ENCODE data around the gene LIG4.
"Not testable (repeated sequence)": the region's sequence is repeated elsewhere in the genome, so short reads cannot be mapped to it uniquely, and the experiment has no call there.

LIG4 gene

GRCh38 chr13:108215436-108215835, at the start of gene LIG4:
Gene LIG4 (minus strand): TSS chr13:108215536. CDS start chr13:108211268, 4,268 bp downstream.
- peak; percentile 93 for DNase-seq

GRCh38 chr13:108263621-108264355, 48.5 kb upstream of the LIG4 start:
- no peak for DNase-seq

GRCh38 chr13:108257248-108257647, 41.9 kb upstream of the LIG4 start:
- no peak for DNase-seq

- DNase-seq = no peak
These were observed 33.8 kb upstream of the LIG4 start for GRCh38 chr13:108249150-108249549.

- DNase-seq = no peak
These were observed 15.0 kb upstream of the LIG4 start for GRCh38 chr13:108230377-108230776.

GRCh38 chr13:108227651-108228272, 12.4 kb upstream of the LIG4 start:
- peak; percentile 67 for DNase-seq

GRCh38 chr13:108226184-108226583, 10.8 kb upstream of the LIG4 start:
- DNase-seq = no peak

- peak; percentile 26 for DNase-seq
These were observed 10.1 kb upstream of the LIG4 start for GRCh38 chr13:108225440-108225839.

GRCh38 chr13:108223687-108224503, 8.6 kb upstream of the LIG4 start:
- DNase-seq = no peak

GRCh38 chr13:108220041-108220440, 4.7 kb upstream of the LIG4 start:
- peak; percentile 35 for DNase-seq

- DNase-seq = peak; percentile 92
These were observed 3.0 kb upstream of the LIG4 start, which contains the start of gene ABHD13 for GRCh38 chr13:108218044-108218974. Gene ABHD13 (plus strand): TSS chr13:108218392. CDS start chr13:108229219, 10,827 bp downstream.

- DNase-seq = not testable (repeated sequence)
These were observed 2.1 kb upstream of the LIG4 start for GRCh38 chr13:108217307-108218043.

GRCh38 chr13:108214441-108215271, 680 bp downstream of the LIG4 start:
- no peak for DNase-seq

GRCh38 chr13:108213946-108214345, 1.4 kb downstream of the LIG4 start:
- DNase-seq = no peak

GRCh38 chr13:108212886-108213285, 2.5 kb downstream of the LIG4 start:
- DNase-seq = no peak

- no peak for DNase-seq
These were observed 4.8 kb downstream of the LIG4 start for GRCh38 chr13:108210551-108210950.

- no peak for DNase-seq
These were observed 14.4 kb downstream of the LIG4 start for GRCh38 chr13:108200781-108201398.

GRCh38 chr13:108195861-108196260, 19.5 kb downstream of the LIG4 start:
- no peak for DNase-seq

GRCh38 chr13:108195146-108195545, 20.2 kb downstream of the LIG4 start:
- no peak for DNase-seq

- DNase-seq = no peak
These were observed 20.9 kb downstream of the LIG4 start for GRCh38 chr13:108194435-108194936.
